Measurements from ENCODE around the gene TLE4. TPM values are rescaled to one million over a fixed set of nuclear protein-coding genes. Genes with fewer than 3 reads are reported as not detected.

Gene TLE4
- total and polyA plus RNA-seq, 2 of the 13 experiments (the other 11 are each of a cell fraction or from before 2014, with no cell fraction given), result 2.0 to 2.3 TPM

DNA sequence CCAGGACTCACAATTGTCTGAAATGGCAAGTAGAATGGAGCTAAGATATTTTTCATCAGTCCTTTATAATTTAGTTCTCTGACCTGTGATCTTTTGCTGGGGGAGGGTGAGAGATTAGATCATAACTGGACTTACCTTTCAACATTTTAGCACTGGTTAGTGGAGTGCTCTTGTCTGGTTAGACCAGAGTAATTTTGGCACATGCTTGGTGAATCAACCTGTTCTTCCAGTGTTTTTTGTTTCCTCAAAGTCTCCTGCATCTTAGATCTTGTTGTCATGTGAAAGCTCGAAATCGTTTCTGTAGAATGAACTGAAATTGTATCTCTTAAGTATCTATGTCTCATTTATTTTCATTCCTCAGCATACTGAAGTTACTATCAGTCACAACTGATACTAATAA is 122.4 kb downstream of the TLE4 start:
- ATAC-seq, result no peak
- Histone ChIP-seq H3K36me3 (replicated peaks in 1 of 2; ENCODE audit: control insufficient read depth in 1 of 2, insufficient read depth in 2 of 2, low read length in 2 of 2) (no peaks in the 10 kb centered on the region), H3K9me3 (ENCODE audit: low read length) (peaks cover 32% of the 10 kb centered on the region), H3K4me1 (ENCODE audit: insufficient read depth, low read length) (no peaks in the 10 kb centered on the region), H3K4me2 (ENCODE audit: low read depth, low read length) (no peak overlapping the region), H3K27me3 (ENCODE audit: control insufficient read depth in 1 of 2, insufficient read depth in 2 of 2, low read length in 2 of 2) (no peaks in the 10 kb centered on the region), H3K9ac (ENCODE audit: insufficient read depth, low read depth, low read length) (no peak overlapping the region), H3K4me3 (replicated peaks in 1 of 3; ENCODE audit: insufficient read depth in 1 of 3, low read depth in 2 of 3, low read length in 3 of 3) (no peak overlapping the region), H3K79me2 (ENCODE audit: insufficient read depth, low read length) (no peaks in the 10 kb centered on the region), H2AFZ (ENCODE audit: low read length) (no peak overlapping the region), H4K20me1 (ENCODE audit: insufficient read depth, low read length) (no peaks in the 10 kb centered on the region), H3K27ac (ENCODE audit: extremely low read length, insufficient read depth, low read length) (no peak overlapping the region)
- ChIA-PET POLR2A (no interaction called here), CTCF (ENCODE audit: low intra/inter-chr PET ratio, low total read pairs) (no interaction called here)
- in situ Hi-C loops (cut with HindIII; ENCODE audit: extremely low pct_ligation_motif_present, low pct_unique_long_range_greater_than_20kb) (no loop called here), intact Hi-C loops (cut with micrococcal nuclease; ENCODE audit: unreplicated experiment) (no loop called here)
- FAIRE-seq, result no peak
- BruUV-seq (replicated peaks), result no TSS peak
- TF ChIP-seq AGO1 (IDR thresholded peaks at IDR 0.05; ENCODE audit: low read depth, low read length, poor library complexity, severe bottlenecking) (no peak), ZNF264 (CRISPR knock-in tag; IDR thresholded peaks at IDR 0.05) (no peak), GABPA (IDR thresholded peaks at IDR 0.05; ENCODE audit: low read depth, low read length) (no peak), GABPA (CRISPR knock-in tag; IDR thresholded peaks at IDR 0.05; ENCODE audit: low read depth) (no peak), ZNF879 (CRISPR knock-in tag; IDR thresholded peaks at IDR 0.05) (no peak), BORCS8-MEF2B (CRISPR knock-in tag; IDR thresholded peaks at IDR 0.05) (no peak), MTF2 (CRISPR knock-in tag; IDR thresholded peaks at IDR 0.05; ENCODE audit: borderline replicate concordance) (no peak), ATF7 (IDR thresholded peaks at IDR 0.05) (no peak), ATF7 (CRISPR knock-in tag; IDR thresholded peaks at IDR 0.05) (no peak), ZNF17 (CRISPR knock-in tag; IDR thresholded peaks at IDR 0.05) (no peak), TOE1 (CRISPR knock-in tag; IDR thresholded peaks at IDR 0.05) (no peak)
- TF ChIP-seq, protein P1, sequence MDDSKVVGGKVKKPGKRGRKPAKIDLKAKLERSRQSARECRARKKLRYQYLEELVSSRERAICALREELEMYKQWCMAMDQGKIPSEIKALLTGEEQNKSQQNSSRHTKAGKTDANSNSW (CRISPR knock-in tag; IDR thresholded peaks at IDR 0.05; ENCODE audit: borderline replicate concordance), result no peak
- TF ChIP-seq, protein P2, sequence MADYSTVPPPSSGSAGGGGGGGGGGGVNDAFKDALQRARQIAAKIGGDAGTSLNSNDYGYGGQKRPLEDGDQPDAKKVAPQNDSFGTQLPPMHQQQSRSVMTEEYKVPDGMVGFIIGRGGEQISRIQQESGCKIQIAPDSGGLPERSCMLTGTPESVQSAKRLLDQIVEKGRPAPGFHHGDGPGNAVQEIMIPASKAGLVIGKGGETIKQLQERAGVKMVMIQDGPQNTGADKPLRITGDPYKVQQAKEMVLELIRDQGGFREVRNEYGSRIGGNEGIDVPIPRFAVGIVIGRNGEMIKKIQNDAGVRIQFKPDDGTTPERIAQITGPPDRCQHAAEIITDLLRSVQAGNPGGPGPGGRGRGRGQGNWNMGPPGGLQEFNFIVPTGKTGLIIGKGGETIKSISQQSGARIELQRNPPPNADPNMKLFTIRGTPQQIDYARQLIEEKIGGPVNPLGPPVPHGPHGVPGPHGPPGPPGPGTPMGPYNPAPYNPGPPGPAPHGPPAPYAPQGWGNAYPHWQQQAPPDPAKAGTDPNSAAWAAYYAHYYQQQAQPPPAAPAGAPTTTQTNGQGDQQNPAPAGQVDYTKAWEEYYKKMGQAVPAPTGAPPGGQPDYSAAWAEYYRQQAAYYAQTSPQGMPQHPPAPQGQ (CRISPR knock-in tag; IDR thresholded peaks at IDR 0.05; ENCODE audit: borderline replicate concordance), result no peak
- no peak for DNase-seq (ENCODE audit: low spot score)
- WGBS (ENCODE audit: low lambda C conversion rate), result 16% methylated on average over 2 of the region's 2 CpGs

Measured in HepG2 (cell line).